CD4-positive, alpha-beta T cell treated with Interleukin-10 for 1 hour (primary cell): ENCODE data around the gene CIDEB.

Experiments
- DNase-seq: peaks from one replicate; pipeline ENCODE4 v3.0.0-alpha.2; 2020

Gene CIDEB

DNA sequence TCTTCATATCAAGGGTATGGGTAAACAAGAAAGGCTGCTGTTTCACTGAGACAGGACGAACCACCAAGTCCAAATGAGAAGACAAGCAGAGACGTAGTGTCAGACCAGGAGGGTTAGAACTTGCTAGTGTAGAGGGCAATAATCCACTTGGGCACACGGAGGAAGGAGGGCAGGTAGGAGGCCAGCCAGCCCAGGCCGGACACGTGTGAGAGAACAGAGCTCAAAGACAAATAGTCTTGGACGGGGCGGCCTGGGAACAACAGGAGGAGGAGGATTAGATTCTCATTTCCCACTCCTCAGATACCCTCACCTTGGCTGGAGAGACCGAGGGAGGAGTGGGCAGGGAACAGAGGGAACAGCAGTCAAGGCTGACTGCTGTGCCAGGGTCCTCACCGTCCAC, 17.0 kb downstream of the CIDEB start:
- no peak for DNase-seq

DNA sequence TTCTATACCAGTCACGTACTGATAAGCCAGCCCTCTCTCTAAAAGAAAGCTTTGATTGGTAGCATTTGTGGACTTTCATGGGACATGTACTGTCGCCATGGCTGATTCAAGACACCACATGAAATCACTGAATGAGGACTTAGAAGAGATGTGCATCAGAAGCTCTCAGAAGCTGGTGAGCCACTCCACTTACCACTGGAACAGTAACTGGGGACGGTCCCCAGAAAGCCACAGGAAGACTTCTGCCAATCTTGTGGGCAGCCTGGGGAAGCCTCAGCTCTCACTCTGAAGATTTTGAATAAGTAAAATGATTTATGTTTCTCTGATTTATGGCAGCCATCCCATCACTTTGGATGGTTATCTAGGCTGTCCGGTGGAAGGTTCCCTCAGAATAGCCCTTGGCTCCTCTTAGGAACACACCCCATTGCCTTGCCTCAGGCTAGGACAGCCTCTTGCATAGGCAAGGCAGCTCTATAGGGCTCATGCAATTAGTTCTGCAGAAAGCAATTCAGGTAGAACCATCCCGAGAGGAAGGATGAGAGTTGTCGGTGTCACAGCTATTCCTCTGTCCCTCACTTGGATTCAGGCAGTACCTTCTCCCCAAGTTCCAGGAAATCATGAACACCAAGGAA, 18.0 kb downstream of the CIDEB start:
- DNase-seq, result no peak

DNA sequence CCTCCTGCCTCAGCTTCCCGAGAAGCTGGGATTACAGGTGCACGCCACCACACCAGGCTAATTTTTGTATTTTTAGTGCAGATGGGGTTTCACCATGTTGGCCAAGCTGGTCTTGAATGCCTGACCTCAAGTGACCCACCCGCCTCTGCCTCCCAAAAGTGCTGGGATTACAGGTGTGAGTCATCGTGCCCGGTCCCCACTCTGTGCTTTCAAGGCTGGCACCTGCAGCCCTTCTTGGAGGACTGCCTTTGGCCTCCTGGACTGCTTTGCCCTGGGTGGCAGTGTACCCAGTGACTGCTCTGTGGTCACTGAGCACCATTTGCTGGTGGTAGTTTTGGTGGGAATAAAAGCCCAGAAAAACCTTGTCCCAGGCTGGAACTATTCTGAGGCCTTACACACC, 20.8 kb downstream of the CIDEB start:
- DNase-seq, result no peak

DNA sequence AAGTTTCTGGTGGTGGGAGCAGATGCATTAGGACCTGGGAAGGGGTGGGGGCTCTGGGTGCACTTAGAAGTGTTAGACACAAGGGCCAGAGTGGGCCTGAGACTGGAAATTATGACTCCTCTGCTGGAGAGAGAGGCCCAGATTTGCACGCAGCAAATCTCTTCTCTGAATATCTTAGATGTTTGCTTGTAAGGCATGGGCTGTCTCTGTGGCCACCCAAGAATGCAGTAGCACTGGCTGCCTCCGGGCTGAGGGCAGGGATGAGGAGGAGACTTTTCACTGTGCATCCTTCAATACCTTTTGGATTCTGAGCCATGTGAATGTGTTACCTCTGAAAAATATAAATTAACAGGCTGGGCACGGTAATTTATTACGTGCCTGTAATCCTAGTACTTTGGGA, 22.4 kb downstream of the CIDEB start:
- DNase-seq, result no peak

DNA sequence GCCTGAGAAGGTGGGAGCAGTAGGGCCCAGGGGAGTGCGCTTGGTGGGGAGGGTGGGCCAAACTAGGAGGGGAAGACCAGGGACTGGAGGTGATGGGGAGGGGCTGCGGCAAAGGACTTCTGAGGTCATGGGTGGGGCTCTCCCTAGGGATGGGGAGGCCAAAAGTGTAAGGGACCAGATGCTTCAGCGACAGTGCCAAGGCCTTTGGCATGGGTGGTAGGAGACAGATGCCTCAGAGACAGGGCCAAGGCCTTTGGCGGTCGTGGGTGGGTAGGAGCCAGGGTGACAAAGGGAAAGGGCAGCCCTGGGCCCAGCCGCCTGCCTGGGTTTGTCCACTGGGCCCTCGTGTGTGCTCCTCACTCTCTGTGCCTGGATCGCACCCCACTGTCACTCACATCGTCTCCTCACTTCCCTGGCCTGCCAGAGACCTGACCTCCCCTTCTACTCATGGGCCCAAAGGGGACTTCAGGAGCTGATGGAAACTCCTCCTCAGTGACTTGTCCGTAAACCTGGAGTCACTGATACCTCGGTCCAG, 23.2 kb downstream of the CIDEB start:
- no peak for DNase-seq

DNA sequence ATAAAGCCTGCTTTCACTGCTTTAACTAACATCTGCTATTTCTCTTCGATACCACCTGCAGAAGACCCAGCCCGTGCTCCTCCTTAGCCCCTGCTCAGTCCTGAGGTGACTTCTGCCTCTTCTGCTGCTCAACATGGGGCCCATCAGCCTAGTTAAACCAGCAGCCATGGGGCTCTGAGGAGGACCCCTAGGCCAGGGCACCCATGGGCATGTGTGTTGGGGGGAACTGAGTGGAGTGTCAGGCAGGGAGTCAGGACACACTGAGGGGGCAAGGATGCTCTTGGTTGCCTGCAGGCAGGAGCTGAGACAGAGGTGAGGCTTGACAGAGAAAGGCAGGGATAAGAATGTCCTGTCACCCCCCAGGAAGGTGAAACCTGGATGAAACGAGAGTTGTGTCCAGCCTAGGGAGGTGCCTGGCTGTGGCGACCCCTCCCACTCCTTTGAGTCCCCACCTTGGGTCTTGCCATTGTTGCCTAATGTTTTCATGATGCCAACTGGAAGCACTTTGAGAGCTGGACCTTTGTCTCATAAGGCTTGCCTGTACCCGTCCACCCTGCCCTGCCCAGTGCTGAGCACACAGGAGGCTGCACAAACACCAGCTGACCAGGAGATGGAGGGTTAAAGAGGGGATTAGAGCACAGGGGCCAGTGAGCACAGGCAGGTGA, 23.8 kb downstream of the CIDEB start:
- no peak for DNase-seq

DNA sequence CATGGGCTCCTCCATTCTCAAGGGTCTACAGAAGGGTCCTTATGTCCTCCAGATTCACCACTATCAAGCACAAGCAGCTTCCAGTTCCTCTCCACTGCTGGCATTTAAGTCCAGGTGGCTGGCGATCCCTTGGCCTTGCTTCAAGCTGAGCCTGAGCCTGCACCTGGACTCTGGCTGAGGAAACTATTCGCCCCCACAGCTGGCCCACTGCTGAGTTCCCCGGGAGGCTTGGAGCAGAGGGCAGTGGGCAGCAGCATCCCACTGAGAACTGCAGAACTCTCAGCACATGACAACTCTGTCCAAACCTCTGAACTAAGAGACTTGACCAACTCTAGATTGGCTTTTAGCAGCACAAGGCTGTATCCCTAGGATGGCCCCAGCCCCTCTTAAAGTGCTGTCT, 25.0 kb downstream of the CIDEB start:
- no peak for DNase-seq

DNA sequence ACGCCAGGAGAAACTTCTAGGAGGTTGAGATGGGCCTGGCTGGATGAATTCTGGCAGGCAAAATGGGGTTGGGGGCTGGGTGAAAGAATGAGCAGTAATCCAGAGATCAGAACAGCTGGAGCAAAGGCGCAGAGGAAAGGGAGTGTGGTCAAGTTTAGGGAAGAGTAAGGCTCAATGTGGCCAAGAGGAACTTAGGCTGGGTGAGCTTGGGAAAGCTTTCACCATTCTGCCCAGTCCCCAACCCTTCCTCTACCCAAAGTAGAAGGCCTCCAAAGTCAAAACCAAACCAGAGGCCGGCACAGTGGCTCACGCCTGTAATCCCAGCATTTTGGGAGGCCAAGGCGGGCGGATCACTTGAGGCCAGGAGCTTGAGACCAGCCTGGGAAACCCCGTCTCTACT, 26.1 kb downstream of the CIDEB start:
- no peak for DNase-seq

DNA sequence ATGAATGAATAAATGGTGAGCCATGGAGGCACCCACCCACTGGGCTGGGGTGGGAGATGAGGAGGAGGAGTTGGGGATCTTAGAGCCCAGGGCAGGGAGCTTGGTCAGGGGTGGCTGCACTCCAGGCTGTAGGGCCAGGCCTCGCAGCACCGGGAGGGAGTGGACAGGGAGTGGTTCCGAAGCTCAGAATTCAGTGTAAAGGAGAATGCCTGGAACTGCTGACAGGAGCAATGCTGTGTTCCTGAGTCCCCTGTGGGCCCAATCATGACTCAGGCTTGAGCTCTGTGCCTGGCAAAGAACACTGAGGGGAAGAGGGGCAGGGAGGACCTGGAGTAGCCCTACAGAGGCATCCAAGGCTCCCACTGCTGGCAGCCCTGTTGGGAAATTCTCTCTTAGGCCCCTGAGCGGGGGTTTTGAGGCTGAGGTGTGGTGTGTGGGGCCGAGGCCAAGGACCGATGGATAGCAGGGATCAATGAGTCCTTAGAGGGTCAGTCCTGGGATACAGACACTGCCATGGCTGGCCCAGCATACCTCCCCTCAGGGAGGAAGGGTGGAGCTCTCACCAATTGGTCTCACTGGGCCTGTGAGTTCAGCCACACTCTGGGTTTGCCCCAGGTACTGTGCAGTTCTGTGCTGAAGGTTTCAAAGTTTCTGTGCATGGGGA, 26.8 kb downstream of the CIDEB start:
- no peak for DNase-seq

DNA sequence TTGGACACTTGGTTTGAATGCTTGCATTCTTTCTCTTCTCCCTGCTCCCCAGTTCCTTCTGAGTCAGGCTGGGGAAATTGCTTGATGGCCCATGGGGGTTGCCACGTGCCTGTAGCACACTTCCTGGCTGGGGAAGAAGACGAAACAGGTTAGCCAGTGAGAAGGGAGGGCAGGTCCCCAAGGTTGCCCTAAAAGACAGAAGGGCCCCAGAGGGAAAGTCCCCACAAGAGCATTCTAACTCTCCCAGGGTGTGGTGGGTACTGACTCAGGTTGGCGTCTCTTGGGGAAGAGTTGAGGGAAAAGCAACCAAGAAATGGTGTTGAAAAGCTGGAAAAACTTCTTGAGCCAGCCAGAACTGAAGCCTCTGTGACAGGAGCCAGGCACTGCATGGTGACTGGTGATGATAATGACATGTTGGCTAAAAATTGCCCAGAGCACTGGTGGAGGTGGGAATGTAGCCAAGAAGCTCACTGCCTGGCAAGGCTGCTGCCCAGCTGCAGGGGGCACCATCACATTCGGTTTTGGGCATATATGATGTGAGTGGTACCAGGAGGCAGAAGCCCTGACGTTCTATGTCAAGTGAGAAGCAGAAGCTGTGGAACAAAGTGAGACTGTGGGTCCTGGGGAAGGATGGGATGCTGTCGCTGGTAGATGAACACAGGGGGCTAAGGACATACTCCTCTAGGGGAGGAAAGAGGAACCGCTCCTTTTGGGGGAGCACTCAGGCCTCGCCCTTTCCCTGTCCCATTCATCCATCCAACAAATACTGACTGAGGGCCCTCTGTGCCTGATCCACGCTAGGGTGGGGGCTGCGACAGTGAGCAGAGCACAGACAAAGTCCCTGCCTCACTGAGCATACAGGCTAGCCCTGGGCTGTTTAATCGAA, 28.2 kb downstream of the CIDEB start:
- peak; percentile 70 for DNase-seq

DNA sequence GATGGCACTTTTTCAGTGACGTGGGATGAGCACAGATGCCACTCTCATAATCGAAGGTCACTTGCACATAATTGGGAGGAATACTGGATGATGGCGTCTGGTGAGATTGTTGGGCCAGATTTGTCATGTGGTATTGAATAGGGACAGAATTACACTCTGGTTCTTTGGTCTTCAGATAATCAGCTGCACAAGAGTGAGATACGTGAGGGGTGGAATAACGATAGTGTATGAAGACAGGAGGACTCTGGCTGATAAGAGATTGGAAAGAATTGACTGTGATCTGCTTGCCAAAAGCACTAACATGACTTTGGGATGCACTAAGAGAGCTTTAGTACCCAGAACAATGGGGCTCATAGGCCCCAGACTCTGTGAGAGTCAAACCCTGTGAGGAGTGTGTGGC, 29.4 kb downstream of the CIDEB start:
- DNase-seq, result no peak

DNA sequence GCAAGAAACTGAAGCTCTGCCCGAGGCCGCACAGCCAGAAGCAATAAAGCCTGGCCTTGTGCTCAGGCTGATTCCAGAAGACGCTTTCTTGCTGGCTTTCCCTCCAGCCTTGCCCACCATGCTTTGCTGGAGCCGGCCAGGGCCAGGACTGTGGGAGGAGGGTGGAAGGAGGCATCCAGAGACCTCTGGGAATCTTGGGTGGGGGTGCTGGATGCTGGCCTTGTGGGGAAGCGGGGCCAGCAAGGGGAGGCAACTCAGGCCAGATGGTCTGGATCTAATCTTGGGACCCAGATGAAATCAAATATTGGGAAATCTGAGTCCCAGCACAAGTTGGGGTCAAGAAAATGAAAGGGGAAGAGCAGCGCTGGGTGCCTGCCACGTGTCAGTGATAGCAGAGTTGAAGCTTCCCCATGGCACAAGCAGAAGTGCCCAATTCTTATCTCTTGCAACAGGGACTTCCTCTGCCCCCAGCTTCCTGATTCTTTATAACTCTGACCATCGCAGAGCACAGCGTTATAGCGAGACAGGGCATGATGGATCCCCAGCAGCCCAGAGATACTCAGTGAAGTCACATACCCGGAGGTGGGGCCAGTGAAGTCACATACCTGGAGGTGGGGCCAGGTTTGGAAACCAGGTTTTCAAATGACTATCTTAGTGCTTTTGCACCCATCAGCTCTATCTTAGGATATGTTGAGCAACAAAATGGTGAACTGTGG, 30.0 kb downstream of the CIDEB start:
- DNase-seq, result no peak

DNA sequence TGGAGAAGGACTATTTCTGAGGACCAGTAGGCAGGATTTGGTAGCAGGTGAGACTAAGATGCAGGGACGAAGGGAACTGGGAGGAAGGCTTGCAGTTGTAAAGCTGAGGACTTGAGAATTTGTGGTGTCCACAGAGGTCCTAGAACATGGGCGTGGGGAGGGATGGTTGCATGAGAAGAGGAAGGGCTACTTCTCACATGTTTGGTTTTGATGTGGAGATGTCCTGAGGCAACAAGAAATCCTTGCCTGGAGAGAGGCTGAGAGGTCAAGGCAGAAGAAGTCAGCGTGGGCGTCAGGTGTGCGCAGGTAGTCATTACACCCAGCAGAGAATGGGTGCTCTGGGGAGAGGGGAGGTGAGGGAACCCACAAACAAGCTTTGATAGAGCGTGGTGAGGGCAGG, 30.7 kb downstream of the CIDEB start:
- no peak for DNase-seq

DNA sequence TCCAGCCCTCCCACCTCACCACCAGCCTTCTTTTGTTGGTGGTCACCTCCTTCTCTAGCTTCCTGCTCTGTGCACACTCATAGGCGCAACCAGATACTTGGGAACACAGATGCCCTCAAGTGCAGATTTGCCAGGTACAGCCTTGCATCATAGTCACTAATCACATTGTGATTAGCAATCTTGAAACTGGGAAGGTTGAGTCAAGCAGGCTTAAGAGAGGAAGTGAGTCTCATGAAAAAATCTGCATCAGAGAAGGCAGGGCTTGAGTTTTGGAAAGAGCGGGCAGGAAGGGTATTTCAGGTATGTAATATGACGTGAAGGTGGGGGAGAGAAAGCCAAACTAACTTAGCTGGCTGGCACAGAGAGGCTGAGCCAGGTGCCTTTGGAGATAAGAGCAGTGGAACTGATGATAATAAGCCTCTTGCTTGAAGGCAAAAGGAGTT, 33.7 kb downstream of the CIDEB start:
- peak; percentile 63 for DNase-seq

DNA sequence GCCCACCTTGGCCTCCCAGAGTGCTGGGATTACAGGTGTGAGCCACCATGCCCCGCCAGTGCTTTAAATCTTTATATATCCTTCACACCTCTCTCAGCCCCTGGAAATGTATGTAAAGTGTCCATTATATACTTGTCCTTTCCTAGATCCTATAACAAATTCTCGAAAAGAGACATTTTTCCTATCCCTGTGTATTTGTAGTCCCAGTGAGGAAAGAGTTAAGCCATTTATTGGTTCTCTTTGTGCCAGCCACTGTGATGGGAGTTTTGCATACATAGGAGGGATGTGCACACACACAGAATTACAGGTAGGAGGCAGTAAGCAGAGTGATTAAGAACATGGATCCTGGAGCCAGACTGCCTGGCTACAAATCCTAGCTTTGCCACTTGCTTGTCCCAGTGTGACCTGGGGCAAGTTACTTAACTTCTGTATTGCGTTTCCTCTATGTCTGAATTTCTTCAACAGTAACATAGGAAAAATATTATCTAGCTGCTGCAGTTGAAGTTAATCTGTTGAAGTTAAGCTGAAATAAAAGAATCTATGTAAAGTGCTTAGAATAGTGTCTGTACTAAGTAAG, 34.3 kb downstream of the CIDEB start:
- DNase-seq, result peak; percentile 7

DNA sequence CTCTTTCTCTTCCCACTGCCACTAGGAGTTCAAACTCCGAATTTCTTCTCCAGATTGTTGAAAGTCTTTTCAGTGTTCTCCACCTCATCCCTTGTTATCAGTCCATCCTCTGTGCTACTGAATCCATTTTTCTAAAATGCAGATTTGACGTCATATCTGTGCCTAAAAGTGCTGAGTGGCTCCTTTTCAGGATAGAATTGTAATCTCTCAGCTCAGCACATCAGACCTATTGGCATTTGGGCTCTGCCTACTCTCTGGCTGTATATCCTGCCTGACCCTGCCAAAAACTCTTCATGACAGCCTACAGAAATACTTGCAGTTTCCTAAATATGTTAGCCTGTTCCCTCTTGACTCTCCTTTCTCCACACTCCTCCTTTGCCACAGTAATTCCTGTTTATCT, 35.3 kb downstream of the CIDEB start:
- no peak for DNase-seq

DNA sequence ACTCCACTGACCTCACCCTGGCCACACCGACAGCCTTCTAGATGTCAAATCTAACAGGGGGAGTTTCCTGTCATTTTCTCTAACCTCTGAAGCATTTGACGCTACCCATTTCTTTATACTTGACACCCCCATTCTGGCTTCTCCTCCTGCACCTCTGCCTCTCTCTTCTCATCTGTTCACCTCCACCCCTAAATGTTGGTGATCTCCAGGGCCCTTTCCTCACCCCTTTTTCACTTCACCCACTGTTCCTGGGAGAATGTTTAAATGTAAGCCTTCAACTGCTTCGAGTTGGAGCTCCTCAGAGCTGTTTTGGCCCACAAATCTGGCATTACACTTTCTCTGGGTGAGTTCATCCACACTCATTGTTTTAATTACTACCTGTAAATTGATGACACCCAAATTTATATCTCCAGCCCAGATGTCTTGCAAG, 35.9 kb downstream of the CIDEB start:
- DNase-seq, result no peak

DNA sequence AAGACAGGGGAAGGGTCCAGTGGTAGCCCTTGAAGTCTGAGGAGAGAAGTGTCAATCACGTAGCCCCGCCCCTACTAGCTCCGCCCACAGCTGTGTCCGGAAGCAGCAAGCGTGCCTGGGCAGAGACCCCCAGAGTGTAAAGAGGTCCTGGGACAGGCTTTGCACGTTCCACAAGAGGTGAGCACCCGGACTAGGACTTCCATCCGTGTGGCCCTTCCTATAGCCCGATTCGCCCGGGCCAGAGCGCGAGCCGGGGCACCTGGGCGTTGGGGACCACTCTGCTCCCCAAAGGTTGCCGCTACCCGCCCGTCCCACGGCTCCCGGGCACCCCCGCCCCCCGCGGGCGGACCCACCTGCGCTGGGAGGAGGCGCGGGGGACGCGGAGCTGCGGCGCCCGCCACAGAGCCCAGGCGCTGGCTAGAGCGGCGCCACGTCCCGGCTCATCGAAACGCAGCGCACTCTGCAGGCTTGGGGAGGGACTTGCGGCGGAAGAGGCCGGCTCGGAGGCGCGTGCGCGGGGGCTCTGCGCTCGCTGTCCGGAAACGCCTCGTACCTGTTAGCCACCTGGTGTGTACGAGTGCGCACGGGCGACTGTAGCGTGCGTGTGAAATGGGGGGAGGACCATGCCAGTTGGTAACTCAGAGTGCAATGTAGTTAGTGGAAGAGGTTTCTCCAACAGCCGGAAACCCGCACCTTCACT, 36.5 kb downstream of the CIDEB start, which contains the start of gene RABGGTA:
TSS of gene RABGGTA (minus strand) at position 464 of the 700 bp plus-strand sequence. CDS start 482 bp downstream, outside the sequence.
- DNase-seq, result peak; percentile 96

DNA sequence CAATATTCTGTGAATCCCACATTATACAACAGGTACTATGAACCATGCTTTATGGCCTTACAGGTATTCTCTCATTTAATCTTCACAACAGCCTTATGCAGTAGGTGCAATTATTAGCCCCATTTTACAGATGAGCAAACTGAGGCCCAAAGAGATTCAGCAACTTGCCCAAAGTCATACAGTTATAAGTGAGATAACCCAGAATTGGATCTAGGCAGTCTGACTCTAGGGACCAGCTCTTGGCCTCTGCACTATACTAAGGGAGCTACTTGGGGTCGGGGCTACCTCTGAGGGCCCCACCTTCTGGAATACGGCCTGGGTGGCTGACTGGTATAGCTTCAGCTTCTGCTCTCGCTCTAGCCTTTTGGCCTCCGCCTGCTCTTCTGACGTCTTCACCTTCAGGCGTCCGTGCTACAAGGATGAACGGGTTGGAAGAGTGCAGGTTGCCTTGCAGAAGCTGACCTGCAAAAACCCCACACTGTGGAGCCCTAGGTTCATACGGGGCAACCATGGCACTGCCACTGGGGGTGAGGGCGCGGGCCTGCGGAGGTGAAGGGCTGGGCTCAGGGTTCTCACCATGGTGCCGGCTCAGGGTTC, 37.1 kb downstream of the CIDEB start:
- DNase-seq, result no peak

DNA sequence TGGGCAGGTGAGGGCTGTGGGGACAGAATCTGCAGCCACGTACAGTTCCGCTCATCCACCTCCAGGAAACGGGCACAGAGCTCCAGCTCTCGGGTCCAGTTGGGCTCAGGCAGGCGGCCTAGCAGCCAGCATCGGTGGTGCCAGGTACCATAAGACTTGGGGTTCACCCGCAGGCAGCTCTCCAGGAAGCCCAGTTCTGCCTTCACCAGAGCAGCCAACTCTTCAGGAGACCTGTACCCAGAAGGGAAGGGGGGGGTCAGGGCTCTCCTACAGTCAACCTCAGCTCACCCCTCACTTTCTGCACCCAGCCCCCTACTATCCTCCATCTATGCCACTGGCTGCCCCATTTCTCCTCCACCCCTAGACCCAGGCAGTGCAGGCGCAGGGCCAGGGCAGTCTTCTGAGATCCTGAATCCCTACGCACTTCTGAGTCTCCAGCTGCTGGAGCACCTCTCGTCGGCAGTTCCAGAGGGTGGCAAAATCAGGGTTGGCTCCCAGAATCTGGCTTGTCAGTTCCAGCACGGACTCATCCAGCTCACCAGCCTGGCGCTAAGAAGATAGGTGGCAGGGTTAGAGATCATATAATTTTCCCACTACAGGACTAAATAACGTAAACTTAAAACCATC, 37.8 kb downstream of the CIDEB start:
- DNase-seq, result no peak
